ENCODE results near the gene VPS72.

Gene VPS72

DNA sequence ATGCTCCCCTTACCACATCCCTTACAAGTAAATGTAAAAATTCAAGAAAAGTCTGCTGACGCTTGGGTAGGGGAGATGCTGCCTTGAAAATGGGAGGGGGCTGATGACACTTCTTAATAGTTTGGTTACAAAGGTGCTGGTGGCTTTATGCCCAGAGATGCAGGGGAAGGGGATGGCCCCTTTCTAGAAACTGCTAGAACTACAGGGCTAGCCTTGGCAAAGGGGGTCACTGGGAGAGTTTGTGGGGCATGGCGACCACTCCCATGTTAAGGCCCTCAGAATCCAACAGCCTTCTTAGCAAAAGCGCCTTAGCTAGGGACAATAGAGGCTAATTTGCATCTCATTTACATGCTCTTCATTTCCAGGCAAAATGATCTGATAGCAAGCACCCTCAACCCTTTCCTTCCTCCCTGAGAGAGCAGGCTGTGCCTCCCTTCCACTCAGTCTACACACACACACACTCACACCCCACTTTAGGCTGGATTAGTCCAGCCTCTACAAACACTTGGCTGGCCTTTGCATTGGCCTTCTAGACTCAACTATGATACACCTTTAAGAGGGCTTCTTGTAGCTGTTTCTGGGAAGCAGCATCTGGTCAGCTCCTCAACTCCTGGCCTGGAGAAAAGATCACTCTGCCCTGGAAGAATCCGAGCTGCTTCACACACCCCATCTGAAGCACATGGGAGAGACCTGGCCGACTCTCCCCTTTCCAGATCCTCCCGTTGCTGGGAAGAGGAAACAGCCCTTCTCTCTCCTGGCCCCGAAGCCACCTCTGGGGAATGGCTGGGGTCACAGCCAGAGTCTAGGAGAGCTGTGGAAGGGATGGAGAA is 45.3 kb downstream of the VPS72 start:
- DNase-seq = no peak

DNA sequence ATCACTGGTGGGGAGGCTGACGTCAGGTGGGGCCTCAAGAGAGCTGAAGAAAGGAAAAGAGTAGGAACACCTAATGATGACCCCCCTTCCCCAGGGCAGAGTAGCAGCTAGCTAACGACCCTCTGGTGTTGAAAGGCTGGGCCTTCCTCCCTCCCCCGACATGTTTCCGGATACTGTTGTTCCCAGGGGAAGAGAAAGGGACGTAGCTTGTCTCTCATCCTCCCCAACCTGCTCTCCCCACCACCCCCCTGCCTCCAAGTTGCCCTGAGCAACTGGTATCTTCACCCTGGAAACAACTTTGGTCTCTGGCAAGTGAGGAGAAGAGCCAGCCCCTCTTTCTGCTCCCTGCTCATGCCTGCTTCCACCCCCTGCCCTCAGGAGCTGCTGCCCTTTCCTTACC is 46.0 kb downstream of the VPS72 start:
- no peak for DNase-seq

DNA sequence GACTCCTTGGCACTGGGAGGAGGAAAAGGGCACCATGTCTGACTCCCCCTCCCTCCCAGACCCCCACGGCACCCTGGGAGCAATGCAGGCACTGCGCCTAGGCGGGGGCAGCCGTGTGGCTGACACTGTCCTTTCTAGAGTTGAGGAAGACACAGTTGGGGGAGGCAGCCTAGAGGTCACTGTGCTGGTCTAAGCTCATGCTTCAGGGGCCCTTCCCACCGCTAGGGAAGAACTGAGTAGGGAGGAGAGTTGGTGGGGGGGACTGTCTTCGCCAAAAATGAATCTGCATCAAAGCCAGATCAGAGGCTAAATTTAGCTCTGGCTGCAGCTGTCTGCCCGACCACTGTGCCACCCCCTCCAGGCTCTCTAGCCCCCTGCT is 47.0 kb downstream of the VPS72 start:
- no peak for DNase-seq

DNA sequence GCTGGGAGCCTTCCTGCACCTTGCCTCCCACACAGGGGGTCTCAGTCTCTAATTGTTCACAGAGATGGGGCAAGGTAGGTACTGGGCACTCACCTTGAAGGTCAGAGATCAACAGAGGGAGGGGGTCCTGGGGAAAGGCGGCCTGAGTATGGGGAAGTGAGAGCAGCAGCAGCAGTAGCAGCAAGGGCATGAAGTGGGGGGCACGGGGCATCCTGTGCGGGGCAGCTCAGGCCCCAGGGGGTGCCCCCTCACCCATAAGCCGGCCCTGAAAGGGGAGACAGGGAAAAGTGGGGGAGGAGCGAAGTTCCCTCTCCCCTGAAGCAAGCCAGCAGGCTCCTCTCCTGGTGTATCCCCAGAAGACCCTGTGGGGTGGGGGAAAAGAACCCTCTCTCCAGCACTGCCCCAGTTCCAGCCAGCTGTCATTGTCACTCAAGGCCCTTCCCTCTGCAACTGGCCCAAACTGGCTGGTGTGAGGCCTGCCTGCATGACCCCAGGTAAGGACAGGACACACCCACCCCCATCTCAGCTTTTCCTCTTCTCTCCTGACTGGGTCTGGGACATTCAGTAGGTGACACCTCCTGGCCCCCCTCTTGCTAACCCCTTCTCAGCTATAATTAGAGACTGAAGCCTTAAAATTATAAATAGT is 47.5 kb downstream of the VPS72 start:
- no peak for DNase-seq

DNA sequence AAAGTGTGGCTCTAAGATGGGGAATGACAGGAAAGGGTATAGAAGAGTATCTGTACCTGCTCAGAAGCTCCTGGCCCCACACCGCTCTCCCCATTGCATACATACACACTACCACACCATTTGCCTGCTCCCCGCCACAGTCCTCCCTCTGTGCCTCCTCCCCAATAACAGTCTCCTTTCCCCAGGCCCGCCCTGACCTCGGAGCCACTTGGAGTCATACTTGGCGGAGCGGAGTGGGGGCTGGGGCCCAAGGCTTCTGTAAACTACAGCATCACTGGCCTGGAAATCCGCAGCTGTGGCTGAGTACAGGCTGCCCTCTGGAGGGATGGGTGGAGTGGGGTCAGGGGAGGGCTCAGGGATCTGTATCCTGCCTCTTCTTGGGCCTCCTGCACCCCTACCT is 52.2 kb downstream of the VPS72 start:
- no peak for DNase-seq

DNA sequence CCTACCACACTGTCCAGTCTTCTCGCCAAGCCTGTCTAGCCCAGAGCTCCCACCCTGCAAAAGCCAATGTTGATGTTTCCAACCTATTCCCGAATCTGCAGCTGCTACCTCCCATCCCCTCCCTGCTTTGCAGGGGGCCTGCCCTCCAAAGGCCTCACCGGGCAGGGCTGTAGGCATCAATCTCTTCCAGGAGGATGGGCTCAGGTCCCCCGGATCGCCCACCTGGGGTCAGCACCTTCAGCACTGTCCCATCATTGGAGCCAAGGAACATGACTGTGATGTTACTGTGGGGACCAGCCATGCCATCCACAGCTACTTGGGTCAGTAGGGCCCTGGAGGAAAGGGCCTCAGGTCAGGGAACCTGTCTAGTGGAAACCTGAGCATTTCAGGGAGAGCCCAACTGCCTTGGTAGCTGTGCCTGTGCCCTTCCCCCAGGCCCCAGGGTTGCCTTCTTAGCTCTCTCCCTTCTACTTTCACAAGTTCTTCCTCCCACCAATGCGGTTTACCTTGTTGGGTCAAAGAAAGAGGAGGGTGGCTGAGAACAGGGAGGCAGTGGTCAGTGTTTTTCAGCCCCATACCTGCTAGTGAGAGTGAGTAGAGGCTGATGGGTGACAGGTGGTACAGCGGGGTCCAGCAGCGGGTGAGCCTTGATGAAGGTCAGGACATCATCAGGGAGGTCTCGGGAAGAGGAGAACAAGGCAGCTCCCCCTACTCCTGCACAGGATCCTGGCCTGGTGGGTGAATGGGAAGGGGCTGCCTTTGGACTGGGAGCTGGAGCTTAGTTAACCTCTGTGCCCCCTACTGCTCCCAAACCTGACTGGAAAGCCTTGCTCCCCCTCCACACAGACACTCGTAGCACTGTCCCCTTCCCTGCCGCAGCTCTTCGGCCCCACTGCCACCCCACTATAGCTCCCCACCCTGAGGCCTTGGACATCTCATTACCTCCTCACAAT is 54.3 kb downstream of the VPS72 start:
- no peak for DNase-seq

DNA sequence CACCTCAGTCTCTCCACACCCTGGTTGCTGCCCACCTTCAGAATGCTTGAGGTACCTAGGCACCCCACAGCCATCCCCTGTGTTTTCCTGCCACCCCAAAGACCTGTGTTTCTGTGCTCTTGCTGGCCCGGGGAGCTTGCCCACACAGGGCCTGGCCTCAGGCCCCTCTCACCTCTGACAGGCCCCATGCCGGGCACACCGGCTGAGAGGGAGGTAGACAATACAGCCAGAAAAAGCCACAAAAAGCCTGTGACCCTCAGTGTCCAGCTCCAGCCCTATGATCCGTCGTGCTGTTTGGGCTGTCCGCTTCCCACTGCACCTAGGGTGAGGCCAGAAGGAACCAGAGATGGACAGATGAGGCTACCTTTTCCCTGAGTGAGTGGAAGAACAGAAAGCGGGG is 55.0 kb downstream of the VPS72 start:
- no peak for DNase-seq

DNA sequence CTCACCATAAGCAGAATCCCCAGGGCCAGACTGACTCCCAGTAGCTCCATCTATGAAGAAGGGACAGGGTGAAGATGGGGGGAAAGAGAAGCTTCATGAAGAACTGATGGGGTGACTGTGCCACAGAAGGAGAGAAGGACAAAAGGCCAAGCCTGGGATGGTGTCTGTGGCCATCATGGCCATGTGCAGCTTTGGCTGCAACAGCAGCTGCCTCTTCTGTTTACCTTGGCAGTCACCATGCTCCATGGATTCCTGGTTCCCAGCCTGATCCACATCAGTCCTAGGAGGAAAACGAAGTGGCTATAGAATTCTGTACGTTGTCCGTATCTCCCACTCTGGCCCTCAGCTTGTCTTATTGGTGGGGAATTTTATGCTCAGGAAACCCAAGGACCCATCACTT is 55.6 kb downstream of the VPS72 start:
- no peak for DNase-seq

DNA sequence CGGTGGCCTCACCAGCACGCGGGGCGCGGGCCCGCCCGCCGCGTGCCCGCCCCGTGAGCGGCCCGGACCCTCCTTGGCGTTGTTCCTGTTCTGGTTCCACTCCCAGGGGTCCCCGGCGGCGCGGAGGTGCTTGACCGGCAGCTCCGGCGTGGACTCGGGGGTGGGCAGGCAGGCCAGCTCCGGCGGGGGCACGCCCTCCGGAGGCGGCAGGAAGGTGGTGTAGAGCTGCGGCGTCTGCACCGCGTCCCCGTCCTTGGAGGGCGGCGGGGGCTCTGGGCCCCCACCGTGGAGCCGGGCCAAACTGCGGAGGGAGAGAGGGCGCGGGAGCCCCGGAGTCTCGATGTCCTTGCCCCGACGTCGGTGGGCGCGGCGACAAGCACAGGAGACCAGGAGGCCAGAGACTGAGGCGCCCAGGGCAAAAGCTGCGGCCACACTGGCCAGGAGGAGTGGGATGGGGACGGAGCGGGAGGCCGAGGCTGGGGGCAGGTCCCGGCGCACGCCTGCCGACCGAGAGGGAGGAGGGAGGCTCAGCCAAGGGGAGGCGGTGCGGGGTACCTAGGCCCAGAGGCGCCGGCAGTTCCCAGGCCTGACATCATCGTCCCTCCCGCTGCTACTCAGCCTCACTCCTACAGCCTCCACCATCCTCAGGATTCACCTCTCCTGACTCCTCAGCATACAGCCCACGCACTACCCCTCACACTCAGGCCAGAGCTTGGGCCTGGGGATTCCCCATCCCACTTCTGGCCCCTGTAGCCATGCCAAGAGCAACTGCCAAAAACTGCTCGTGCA is 56.8 kb downstream of the VPS72 start:
- DNase-seq = no peak

DNA sequence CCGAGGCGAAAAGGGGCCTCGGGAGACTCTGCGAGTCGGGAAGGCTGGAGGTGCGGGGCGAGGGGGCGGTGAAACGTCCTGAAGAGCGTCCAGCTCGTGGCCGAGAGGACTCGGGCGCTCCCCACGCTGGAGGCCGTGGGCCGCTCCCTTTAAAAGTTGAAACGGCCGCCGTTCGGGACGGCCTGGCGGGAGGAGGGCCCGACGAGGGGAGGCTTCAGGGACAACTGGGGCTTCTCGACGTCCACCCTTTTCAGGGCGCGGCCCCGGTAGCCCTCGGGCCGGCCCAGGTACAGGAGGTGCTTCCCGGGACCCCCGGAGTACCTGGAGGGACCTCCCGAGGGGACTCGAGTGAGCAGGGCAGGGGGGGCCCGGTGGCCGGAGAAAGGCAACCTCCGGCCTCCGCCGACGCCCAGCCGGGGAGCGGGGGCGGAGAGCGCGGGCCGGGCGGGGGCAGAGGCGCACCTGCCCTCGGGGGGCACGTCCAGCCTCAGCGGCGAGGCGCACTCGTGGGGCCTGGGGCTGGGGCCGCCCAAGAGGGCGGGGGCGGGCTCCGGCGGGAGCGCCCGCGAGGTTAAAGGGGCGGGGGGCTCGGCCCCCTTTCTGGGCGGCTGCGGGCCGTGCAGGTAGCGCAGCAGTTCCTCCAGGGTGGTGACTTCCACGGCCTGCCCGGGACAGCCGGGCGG is 57.5 kb downstream of the VPS72 start:
- DNase-seq = no peak

DNA sequence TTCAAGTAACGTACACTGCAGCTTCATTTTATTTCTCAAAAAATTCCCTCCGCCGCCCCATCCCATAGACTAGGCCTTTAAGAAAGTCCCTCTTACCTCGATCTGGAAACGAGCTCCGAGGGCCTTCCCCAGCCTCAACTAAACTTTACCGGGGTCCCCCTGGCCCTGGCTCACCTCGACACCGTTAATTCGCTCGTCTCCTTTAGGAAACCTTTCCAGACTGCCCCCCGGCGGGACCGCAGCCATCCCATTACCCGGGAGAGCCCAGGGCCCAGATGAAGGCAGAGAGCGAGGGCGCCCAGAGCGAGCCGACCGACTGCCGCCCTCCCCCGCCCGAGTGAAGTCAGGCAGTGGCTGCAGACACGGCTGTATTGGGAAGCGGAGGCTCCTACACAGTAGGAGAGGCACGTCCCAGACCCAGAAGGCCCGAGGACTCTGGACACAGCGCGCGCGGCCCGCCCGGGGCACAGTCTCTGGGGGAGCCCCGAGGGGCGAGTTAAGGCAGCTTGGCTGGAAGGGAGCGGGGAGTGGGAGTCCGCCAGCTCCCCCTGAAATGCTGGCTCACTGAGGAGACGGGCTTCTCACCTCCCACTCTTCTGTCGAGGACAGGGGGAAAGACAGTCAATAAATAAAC is 58.2 kb downstream of the VPS72 start:
- no peak for DNase-seq

DNA sequence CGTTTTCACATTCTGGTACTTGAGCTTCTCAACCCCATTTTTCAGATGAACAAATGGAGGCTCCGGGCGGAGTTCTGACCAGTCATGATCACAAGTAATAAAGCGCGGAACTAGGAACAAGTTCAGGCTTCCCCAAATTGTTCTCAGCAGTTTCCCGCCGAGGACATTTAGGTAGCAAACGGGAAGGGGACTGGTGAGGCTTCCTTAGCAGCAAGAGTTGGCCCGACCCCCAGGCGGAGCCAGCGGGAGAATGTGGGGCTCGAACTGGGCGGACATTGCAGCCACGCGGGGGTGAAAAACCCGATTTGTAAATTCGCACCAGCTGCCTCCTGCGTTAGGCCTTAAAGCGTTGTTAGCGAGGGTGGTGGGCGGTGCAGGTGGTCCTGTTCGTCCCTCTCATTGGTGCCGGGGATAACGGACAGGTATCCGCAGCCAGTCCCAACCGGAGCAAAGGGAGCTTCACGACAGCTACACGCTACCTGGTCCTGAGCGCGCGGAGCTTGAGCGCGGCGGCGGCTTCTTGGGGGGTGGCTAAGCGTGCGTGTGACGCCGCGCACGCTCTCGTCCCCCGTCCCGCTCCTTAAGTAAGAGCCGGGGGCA is 58.9 kb downstream of the VPS72 start:
- peak; percentile 91 for DNase-seq

DNA sequence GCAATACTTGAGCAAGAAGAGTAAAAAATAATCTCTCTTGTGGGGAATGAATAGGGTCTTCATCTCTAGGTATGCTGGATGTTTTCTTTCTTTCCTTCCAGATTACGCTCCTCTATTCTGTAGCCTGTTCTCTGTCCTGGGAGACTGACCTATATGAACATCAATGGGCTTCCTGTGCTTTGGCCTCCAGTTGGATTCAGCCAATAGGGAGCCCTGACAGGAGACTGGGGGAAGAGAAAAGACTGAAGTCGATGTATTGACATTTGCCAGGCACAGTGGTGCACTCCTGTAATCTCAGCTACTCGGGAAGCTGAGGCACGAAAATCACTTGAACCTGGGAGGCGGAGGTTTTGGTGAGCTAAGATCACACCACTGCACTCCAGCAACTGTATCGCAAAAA is 61.2 kb downstream of the VPS72 start:
- no peak for DNase-seq
